Stimulated activated naive CD8-positive, alpha-beta T cell treated with anti-CD3 and anti-CD28 coated beads, Interleukin-15, Interleukin-2, amounts not matched to agents 100 U/mL and 50 U/mL, for 24 hours (primary cell): ENCODE results near the gene F3.
A peak's percentile ranks its signal among the peaks of the same experiment; 100 is the strongest.

Experiments
- ATAC-seq: fragments of 150-1000 bp; cut with Tn5 transposase; one replicate; pipeline ENCODE4 v1.10.0; 2021
- DNase-seq: peaks from one replicate; pipeline ENCODE4 v3.0.0; 2021

Gene F3

DNA sequence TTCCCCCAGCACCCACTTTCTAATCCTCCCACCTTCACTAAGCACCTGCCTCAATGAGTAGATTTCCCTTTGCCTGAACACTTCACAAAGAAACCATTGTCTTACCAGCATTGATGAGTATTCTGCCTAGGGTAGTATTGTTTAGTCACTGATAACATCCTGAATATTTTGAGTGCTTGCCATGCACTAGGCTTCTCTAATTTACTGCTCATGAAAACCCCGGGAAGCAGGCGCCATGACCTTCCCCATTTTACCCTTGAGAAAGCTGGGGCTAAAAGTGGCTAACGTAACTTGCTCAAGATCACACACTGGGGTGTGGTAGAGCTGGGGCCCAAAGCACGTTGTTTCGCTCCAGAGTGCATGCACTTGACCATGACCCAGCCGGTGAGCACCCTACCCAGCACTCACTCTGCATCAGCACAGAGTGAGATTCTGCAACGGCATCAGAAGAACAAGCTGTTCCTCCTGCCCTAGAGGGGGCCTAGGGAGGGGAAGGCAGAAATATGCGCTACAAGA is 10.6 kb upstream of the F3 start:
- DNase-seq (no peak), ATAC-seq (no peak)

GRCh38 chr1:94551449-94551848 is 9.9 kb upstream of the F3 start:
- DNase-seq: no peak
- ATAC-seq: no peak

- ATAC-seq (no peak), DNase-seq (no peak)
Observed at GRCh38 chr1:94550800-94551241, 9.3 kb upstream of the F3 start.

GRCh38 chr1:94550396-94550795 is 8.8 kb upstream of the F3 start:
- DNase-seq (no peak), ATAC-seq (no peak)

GRCh38 chr1:94549706-94550105 is 8.1 kb upstream of the F3 start:
- no peak for ATAC-seq
- DNase-seq: no peak

DNA sequence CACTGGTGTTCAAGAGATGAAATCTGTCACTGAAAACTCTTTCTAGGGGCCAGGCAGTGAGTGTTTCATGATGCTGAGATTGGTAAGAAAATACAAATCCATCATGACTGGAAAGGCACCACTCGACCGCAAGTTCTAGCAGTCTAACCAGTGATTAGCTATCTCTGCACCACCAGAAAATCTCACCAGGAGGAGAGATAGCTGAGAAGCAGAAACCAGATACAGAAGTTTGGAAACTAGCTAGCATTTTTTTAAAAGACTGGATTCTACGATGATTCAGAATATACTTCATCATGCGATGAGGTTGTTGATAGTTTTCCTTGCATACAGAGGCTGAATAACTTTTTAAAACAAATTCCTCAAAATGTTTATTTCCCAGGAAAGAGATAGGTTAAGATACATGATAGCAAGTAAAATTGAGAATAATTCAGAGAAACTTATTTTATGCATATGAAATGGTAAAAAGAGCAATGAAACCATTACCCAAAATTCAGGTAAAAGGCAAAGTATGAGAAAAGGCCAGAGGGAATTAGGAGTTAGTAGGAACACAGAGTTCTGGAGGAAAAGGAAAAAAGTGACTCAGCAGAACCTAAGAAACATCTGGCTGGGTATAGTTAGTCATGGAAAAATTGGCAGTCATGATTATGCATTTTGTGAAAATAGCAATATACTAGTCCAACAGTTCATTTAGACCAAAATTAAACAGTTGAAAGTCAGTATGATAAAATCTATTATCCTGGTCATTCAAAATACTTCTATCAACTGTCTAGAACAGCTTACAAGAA is 3.3 kb upstream of the F3 start:
- no peak for ATAC-seq
- no peak for DNase-seq

GRCh38 chr1:94543893-94544635 is 2.5 kb upstream of the F3 start:
- ATAC-seq: no peak
- DNase-seq: no peak

- no peak for DNase-seq
Observed at GRCh38 chr1:94543001-94543400, 1.4 kb upstream of the F3 start.

DNA sequence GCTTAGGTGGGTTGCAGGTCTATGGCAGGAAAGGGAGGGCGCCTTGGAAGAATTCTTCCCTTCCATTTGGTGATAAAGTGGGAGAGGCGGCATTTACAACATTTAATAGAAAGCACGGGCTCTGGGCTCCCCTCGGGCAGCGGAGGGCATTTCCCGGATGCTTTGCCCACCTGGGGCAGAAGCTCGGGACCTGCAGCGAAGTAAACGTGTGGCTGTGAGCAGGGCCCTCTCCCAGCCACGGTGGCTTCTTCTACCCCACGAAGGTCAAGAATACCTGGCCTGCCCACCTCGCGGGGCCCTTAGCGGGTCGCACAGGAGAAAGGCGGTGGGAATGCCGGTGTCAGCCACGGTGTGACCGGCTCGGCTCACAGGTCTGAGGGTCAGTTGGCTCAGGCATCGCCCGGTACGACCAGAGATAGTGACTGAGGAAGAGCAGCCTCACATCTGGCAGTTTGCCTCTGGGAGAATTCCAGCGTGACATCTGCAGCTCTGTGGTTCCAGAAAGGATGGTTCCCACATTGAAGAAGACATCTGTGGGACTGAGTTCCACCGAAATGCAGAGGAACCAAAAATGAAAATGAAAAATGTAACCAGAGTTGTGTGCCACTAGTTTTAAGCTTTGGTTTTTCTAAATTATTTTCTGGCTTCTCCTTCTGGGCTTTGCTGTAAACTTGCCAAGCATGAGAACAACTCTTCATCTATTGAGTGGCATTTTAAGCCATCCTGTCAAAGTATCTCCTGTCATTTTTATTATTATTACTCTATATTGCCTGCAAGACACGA is 720 bp upstream of the F3 start:
- DNase-seq (no peak), ATAC-seq (peak; percentile 17)

More at GRCh38 chr1:94543001-94543400, 1.4 kb upstream of the F3 start:
- ATAC-seq: no peak

DNA sequence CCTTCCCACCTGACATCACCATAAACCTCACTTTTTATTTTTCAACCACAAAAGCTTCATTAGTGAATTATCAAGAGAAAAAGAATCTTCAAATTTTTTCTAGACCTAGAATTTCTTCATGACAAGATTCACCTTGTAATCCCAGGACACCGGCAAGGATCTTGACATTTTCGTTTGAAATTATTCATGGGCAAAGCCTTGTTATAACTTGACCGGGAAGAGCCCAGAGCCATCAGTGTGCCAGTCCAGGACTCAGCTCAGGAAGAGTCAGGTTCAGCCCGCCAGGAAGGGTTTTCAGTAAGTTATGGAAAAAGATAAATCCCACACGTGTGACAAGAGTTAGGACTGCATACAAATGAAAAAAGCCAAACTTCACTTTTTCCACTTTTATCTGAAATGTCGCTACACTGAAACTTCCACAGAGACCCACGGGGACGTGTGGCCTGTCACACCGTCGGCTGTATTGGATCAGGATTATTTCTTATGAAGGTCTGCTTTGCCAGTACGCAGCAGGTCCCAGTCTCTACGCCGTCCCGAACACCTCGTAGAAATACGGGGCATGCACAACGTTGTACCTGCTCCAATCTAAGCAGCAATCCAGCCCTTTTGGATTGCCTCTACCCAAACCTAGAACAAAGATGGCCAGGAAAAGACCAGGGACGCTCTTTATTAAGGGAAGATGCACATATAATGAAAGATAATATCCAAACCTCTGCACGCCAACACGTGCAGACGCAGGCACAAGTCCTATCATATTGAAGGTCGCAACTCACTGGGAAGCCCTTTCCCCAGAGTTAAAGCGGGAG is 916 bp downstream of the F3 start:
- no peak for ATAC-seq
- no peak for DNase-seq

DNA sequence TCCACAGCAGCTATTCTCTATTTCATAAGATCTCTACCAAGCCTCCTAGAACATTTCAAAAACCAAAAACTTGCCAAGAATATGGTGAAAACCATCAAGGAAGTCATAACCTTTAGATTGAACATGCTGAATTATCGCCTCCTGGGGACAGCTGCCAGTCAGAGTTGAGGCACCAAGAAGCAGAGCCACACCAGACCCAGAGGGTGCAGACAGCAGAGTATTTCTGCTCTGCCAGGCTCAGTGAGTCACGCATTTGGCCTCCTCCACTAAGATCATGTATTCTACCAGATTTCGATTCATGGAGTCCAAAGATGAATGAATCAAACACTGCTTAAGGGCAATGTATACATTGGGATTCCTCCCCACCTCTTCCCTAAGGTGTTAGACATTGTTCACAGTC is 2.1 kb downstream of the F3 start:
- ATAC-seq (no peak), DNase-seq (no peak)

DNA sequence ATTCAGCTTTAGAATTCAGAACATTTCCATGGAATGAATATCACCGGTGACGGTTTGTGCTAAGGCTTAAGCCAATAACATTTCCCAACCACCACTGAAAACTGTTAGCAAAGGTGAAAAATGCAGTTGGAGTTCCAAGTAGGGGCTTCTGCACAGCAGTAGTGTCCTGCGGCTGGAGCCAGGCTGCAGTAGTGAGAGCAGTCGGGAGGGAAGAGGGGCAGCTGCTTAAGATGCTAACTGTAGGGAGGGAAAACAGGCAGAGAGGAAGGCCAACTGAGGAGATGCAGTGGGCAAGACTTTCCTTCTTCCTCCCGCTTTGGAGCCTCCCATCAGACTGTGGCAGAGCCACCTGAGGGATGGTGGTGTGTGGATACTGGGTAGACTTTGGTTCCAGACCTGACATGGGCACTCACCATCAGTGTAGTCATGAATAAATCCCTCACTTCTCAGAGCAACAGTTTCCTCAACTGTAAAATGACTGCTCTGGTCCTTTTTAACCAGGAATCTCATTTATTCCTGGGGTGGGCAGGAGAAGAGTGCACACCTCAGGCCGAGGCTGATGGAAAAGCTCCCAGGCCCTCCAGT is 3.2 kb downstream of the F3 start:
- no peak for DNase-seq
- no peak for ATAC-seq

GRCh38 chr1:94537254-94537653 is 4.3 kb downstream of the F3 start:
- DNase-seq (no peak), ATAC-seq (no peak)

- ATAC-seq (no peak), DNase-seq (no peak)
Observed at GRCh38 chr1:94535879-94536278, 5.7 kb downstream of the F3 start.

- ATAC-seq (no peak), DNase-seq (no peak)
Observed at GRCh38 chr1:94535095-94535494, 6.5 kb downstream of the F3 start.

GRCh38 chr1:94532077-94532476 is 9.5 kb downstream of the F3 start:
- DNase-seq: no peak
- no peak for ATAC-seq

- DNase-seq: no peak
- ATAC-seq: no peak
Observed at GRCh38 chr1:94531664-94532063, 9.9 kb downstream of the F3 start.

DNA sequence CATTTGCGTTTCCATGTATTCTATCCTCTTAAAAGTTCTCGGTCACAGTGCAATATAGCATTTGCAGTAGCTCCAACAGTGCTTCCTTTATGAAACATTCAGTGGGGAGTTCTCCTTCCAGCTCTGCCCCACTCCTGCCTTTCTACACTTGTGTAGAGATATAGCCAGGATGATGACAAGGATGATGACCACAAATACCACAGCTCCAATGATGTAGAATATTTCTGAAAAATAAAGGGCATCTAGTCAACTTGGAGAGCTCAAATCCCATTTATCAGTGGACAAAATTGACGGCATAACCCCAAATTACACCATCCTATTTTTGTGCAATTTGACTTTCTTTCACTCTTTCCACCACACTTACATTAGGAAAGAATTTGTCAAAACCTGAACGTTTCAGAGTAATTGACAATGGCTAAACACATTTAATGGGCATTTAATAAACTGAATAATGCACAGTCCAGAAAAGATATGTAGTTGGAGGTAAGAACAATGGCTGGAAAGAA is 11.1 kb downstream of the F3 start:
- ATAC-seq: no peak

GRCh38 chr1:94529416-94529815 is 12.1 kb downstream of the F3 start:
- DNase-seq (no peak), ATAC-seq (no peak)

More for the DNA sequence above, 11.1 kb downstream of the F3 start:
- DNase-seq: no peak

DNA sequence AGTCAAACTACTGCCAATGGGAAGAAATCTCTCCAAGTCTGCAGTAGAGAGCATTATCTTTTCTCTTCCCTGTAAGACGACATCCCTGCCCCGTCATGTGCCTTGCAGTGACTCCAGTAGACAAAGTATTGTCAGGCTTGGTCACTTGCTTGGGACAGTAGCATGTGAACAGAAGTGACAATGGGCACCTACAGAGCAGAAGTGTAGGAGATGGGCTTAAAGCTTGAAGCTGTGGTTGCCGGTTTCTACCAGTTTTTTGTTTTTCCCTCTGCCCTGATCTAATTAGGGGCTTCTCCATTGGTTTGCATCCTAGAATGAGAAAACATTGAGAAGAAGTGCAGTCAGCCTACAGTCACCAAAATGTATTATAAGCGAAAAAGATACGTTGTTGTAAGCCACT is 12.7 kb downstream of the F3 start:
- no peak for DNase-seq
- ATAC-seq: no peak

DNA sequence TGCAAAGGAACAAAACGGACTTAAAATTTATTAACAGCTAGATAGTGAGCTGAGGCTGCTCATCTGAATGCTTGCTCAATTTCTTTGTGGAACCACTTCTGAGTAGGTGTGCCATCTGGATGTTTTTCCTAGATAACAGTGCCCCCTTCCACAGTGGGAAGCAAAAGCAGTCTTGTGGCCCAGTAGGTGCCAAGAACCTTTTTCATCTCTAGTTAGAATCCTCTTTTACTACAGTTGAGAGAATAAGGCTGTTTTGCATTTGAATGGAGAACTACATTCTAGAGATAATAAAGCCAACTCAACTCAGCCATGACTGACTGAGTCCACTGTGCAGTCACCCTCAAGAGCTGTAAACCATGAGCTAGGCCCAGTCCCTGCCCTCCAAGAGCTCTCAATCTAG is 13.3 kb downstream of the F3 start:
- DNase-seq (no peak), ATAC-seq (no peak)
